Heart left ventricle (tissue), 16 donors: ENCODE results near the gene CADM2. TPM values are rescaled to one million over a fixed set of nuclear protein-coding genes. Genes with fewer than 3 reads are reported as not detected.

Experiments
- ATAC-seq, 4 donors: fragments of 200-7000 bp; cut with Tn5 transposase; one replicate each; pipeline ENCODE4 v1.9.1; 2020 to 2022; ENCODE audit warnings: moderate library complexity in 4 of 4, mild to moderate bottlenecking in 3 of 4, moderate number of reproducible peaks in 1 of 4
- DNase-seq, 5 donors: peaks; one replicate each; pipeline ENCODE4 v3.0.0-alpha.2; 2020
- H3K27ac ChIP-seq, 12 donors: fragments of 200-600 bp; sonication (generic) in 4 of 12; one replicate each; pipeline versions ENCODE4 v1.5.0 to v1.8.0; 2016 to 2022; ENCODE audit warnings: mild to moderate bottlenecking in 2 of 12
- H3K27me3 ChIP-seq, 9 donors: fragments of 200-600 bp; sonication (generic) in 2 of 9; one replicate each; pipeline versions ENCODE4 v1.5.1 to v1.8.0; 2016 to 2022; ENCODE audit warnings: mild to moderate bottlenecking in 3 of 9
- H3K36me3 ChIP-seq, 9 donors: fragments of 200-600 bp; sonication (generic) in 2 of 9; one replicate each; pipeline versions ENCODE4 v1.5.0 to v1.8.0; 2018 to 2022; ENCODE audit warnings: mild to moderate bottlenecking in 2 of 9
- H3K4me1 ChIP-seq, 12 donors: fragments of 200-600 bp; sonication (generic) in 4 of 12; one replicate each; pipeline versions ENCODE4 v1.5.0 to v1.8.0; 2016 to 2022; ENCODE audit warnings: mild to moderate bottlenecking in 3 of 12
- H3K4me3 ChIP-seq, 12 donors: fragments of 200-600 bp; sonication (generic) in 4 of 12; one replicate each; pipeline versions ENCODE4 v1.5.0 to v1.8.0; 2017 to 2022; ENCODE audit warnings: mild to moderate bottlenecking in 9 of 12, moderate library complexity in 4 of 12
- H3K9me3 ChIP-seq, 12 donors: fragments of 200-600 bp; sonication (generic) in 4 of 12; one replicate each; pipeline versions ENCODE4 v1.5.0 to v1.8.0; 2016 to 2022; ENCODE audit warnings: mild to moderate bottlenecking in 1 of 12
- POLR2A ChIP-seq, 2 donors: fragments of 450-650 bp; IDR thresholded peaks; one replicate each; pipeline ENCODE4 v1.6.1; 2017; ENCODE audit warnings: antibody characterized with exemption in 2 of 2, mild to moderate bottlenecking in 2 of 2, moderate library complexity in 2 of 2
- WGBS, 4 donors: extraction: QIAGEN DNeasy Blood & Tissue Kit in 2 of 4; methylation state at CpG; one replicate each; pipeline versions ENCODE4 v1.1.5 to v1.1.7; 2013 to 2018; 5-methylcytosine and 5-hydroxymethylcytosine counted together
- intact Hi-C, 10 donors: fragments of 100-400 bp; cut with DNase I; formaldehyde crosslinking; loops; one replicate each; pipeline versions ENCODE4 v1.11.1 to v1.14.2; 2022
- polyA plus RNA-seq, 2 donors: library from polyadenylated mRNA; stranded (reverse); fragments of 200-250 nt; gene quantifications; one replicate each; pipeline ENCODE4 v1.2.3, GENCODE V29; 2013
- total RNA-seq, 9 donors: library from RNA; depleted of rRNA in 2 of 9; stranded (reverse); fragments of >200 nt in 2 of 9; fragmentation: NEBNext Ultra II Directional in 3 of 9; extraction: Animal tissue kit (Norgen Biotek cat#: 25700) in 3 of 9; gene quantifications; one replicate each; pipeline versions ENCODE4 v1.1.0 to v1.2.4, GENCODE V29; 2016 to 2023
- TF ChIP-seq, protein P1 (sequence below), 12 donors: fragments of 200-600 bp; sonication (generic) in 4 of 12; IDR thresholded peaks; one replicate each; pipeline versions ENCODE4 v1.5.0 to v1.8.0; 2018 to 2022; ENCODE audit warnings: antibody characterized with exemption in 12 of 12, mild to moderate bottlenecking in 5 of 12
- donor health status: ischemic (EF 13 %, LVEDD 7.1; RV severe dilation, severe dysfunction).
- donor health status: healthy with polysubstance abuse.
- donor health status: DM: no; HTN: yes; CAD: no.
- donor health status: DM: no; HTN: no; CAD: no.
- donor health status: ischemic (EF 25% LVEDD 6.9; RV normal size, moderate dysfunction).
- donor health status: ischemic (EF 25% LVEDD 5.7; RV mildly dilated, moderate dysfunction).
- donor health status: healthy.
- donor health status: DM: yes; HTN: yes; CAD: no.
- donor health status: ischemic (EF 35%, LVEDD 5.7; RV mildly dilated, moderate dysfunction).
- donor health status: nonischemic (EF 11% LVEDD 7.7; RV severe dilation, severe dysfunction).
- donor health status: DM: yes; HTN: yes; CAD: no.
- donor health status: PGD.
- donor health status: ischemic (EF 29% LVEDD 5.4; RV normal size, mild dysfunction).
- donor health status: nonischemic (EF 23%, LVEDD 6.1; RV moderate dilation, normal function).

Gene CADM2
- total and polyA plus RNA-seq, 11 donors: 0.19 to 2.3 (median 0.69) TPM

DNA sequence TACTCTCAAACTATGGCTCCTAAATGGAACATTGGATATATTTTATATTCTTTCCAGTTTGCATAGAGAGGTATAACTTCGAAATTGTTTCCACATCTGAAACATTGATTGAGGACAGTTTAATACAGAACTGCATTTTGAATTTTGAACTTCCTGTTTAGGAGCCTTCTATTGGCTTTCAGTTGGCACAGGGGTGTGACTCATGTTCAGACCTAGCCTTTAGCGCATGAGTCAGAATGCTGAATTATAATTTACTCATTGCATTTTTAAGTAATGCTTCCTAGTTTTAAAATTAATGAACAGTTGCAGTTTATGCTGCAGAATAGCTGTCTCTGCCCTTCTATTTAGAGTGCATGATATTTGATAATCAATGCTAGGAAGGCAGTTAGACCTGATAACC, 751.7 kb downstream of the CADM2 start:
- no peak for ATAC-seq
- intact Hi-C loops: no loop called here
- TF ChIP-seq POLR2A (IDR thresholded peaks at IDR 0.05): no peak
- TF ChIP-seq, protein P1, sequence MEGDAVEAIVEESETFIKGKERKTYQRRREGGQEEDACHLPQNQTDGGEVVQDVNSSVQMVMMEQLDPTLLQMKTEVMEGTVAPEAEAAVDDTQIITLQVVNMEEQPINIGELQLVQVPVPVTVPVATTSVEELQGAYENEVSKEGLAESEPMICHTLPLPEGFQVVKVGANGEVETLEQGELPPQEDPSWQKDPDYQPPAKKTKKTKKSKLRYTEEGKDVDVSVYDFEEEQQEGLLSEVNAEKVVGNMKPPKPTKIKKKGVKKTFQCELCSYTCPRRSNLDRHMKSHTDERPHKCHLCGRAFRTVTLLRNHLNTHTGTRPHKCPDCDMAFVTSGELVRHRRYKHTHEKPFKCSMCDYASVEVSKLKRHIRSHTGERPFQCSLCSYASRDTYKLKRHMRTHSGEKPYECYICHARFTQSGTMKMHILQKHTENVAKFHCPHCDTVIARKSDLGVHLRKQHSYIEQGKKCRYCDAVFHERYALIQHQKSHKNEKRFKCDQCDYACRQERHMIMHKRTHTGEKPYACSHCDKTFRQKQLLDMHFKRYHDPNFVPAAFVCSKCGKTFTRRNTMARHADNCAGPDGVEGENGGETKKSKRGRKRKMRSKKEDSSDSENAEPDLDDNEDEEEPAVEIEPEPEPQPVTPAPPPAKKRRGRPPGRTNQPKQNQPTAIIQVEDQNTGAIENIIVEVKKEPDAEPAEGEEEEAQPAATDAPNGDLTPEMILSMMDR (IDR thresholded peaks at IDR 0.05): no peak
- WGBS, 4 donors: 84 to 93% (median 88%) methylated on average over 2 of the region's 2 CpGs
- H3K36me3 ChIP-seq: no peaks in the 10 kb centered on the region
- no peaks in the 10 kb centered on the region for H3K4me1 ChIP-seq
- no peaks in the 10 kb centered on the region for H3K27me3 ChIP-seq
- no peak overlapping the region for H3K4me3 ChIP-seq
- no peak overlapping the region for H3K27ac ChIP-seq
- peaks cover 0 to 2% (median 0%) of the 10 kb centered on the region in 12 donors for H3K9me3 ChIP-seq
- DNase-seq: no peak

DNA sequence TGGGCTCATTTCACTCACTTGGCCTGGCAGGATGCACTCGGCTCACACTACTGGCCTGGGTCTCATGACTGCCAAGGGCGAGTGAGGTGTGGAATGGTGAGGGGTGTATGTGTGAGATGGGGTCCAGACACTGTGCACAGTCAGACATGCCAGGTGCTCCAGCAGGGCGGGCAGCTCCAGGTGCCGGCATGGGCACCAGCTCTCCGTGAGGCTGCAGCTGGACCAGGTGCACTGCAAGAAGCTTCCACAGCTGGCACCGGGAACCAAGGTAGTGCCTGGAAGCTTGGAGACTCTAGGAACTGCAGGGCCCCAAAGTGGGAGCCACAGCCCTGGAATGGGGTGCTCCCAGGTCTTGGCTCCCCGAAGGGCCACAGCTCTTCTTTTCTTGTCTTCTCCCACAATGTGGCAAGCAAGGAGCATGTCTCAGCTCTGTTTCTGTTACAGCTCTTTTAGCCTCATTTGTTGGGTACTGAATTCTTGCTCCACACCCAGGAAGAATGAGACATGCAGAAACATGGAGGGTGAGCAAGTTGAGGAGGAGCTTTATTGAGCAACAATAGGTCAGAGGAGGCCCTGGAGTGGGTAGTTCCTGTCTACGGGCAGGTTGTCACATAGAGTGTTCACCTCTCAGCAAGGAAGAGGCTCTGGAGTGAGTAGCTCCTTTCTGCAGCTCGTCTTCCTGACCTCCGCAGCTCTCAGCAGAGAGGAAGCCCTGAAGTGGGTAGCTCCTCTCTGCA, 762.8 kb downstream of the CADM2 start:
- Histone ChIP-seq H3K36me3 (no peaks in the 10 kb centered on the region), H3K27ac (no peak overlapping the region), H3K4me3 (no peak overlapping the region), H3K27me3 (no peaks in the 10 kb centered on the region), H3K4me1 (no peaks in the 10 kb centered on the region), H3K9me3 (peaks cover 0 to 5% (median 0%) of the 10 kb centered on the region in 12 donors)
- intact Hi-C loops: no loop called here
- no peak for DNase-seq
- TF ChIP-seq POLR2A (IDR thresholded peaks at IDR 0.05): no peak
- TF ChIP-seq, protein P1 (IDR thresholded peaks at IDR 0.05): no peak
- 80 to 84% (median 81%) methylated on average over 6 to 10 of the region's 10 CpGs for WGBS, 4 donors
- no peak for ATAC-seq

DNA sequence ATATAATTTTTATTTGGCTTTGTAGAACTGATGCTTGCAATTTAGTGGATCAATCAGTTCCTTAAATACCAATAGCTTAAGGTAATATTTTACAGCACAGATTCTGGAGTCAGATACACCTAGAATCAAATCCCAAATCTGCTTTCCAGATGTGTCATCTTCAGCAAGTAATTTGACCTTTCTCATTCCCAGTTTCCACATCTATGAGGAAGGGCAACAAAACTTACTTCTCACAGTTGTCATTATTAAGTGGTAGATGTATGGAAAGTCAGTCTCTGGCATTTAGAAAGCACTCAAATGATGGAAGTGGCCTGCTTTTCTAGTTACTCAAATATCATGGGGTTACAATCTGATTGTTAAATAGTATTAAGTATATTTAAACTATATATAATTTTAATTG, 767.0 kb downstream of the CADM2 start:
- no peaks in the 10 kb centered on the region for H3K4me1 ChIP-seq
- TF ChIP-seq POLR2A (IDR thresholded peaks at IDR 0.05): no peak
- TF ChIP-seq, protein P1 (IDR thresholded peaks at IDR 0.05): no peak
- no peaks in the 10 kb centered on the region for H3K36me3 ChIP-seq
- H3K9me3 ChIP-seq: no peaks in the 10 kb centered on the region
- no peak overlapping the region for H3K4me3 ChIP-seq
- DNase-seq (no peak), ATAC-seq (no peak)
- H3K27ac ChIP-seq: no peak overlapping the region
- H3K27me3 ChIP-seq: no peaks in the 10 kb centered on the region
- intact Hi-C loops: no loop called here

DNA sequence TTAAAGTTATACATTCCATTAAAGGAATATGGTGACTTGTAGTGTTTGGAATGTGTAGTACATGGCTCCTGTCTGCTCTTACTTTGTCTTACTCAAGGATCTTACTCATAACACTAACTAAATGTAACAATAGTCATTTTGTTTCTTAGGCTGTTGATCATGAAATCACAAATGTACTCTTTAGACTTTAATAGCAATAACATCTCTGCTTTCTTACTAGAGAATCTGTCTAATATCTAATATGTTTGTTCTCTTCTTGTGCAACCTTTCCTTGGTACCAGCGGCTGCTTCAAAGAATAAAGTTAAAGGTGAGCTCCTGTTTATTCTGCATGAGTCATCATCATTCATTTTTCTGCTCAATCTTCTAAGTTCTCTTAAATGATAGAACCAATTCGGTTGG, 767.5 kb downstream of the CADM2 start:
- no peak for ATAC-seq
- Histone ChIP-seq H3K27me3 (no peaks in the 10 kb centered on the region), H3K27ac (no peak overlapping the region), H3K36me3 (no peaks in the 10 kb centered on the region), H3K4me3 (no peak overlapping the region), H3K4me1 (no peaks in the 10 kb centered on the region), H3K9me3 (no peaks in the 10 kb centered on the region)
- TF ChIP-seq, protein P1 (IDR thresholded peaks at IDR 0.05): no peak
- no peak for TF ChIP-seq POLR2A (IDR thresholded peaks at IDR 0.05)
- no peak for DNase-seq
- intact Hi-C loops: no loop called here
- WGBS, 4 donors: 85 to 92% (median 89%) methylated on average over 2 of the region's 2 CpGs
